ENCODE results near the gene NEGR1.

Gene NEGR1

DNA sequence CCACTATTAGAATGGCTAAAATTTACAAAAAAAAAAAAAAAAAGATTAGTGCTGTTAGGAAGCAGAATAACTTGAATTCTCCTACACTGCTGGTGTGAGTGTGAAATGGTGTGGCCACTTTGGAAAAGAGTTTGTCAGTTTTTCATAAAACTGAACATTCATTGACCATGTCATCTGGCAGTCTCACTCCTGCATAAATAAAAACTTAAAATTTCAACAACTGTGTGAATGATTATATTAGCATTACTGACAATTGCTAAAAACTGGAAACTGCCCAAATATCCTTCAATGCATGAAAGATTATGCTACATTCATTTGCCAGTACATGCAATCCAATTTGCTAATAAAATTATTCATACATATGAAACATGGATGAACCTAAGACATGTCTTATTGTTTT is 570.9 kb downstream of the NEGR1 start:
- Mint-ChIP-seq H3K27me3 (ENCODE audit: low read depth, poor library complexity) (no peaks in the 10 kb centered on the region), H3K4me1 (no peaks in the 10 kb centered on the region), H3K36me3 (ENCODE audit: low read depth) (no peaks in the 10 kb centered on the region), H3K27ac (no peak overlapping the region), H3K9me3 (peaks cover 8% of the 10 kb centered on the region), H3K4me3 (no peak overlapping the region)
- DNase-seq, result no peak
- TF ChIP-seq, protein P1, sequence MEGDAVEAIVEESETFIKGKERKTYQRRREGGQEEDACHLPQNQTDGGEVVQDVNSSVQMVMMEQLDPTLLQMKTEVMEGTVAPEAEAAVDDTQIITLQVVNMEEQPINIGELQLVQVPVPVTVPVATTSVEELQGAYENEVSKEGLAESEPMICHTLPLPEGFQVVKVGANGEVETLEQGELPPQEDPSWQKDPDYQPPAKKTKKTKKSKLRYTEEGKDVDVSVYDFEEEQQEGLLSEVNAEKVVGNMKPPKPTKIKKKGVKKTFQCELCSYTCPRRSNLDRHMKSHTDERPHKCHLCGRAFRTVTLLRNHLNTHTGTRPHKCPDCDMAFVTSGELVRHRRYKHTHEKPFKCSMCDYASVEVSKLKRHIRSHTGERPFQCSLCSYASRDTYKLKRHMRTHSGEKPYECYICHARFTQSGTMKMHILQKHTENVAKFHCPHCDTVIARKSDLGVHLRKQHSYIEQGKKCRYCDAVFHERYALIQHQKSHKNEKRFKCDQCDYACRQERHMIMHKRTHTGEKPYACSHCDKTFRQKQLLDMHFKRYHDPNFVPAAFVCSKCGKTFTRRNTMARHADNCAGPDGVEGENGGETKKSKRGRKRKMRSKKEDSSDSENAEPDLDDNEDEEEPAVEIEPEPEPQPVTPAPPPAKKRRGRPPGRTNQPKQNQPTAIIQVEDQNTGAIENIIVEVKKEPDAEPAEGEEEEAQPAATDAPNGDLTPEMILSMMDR (IDR thresholded peaks at IDR 0.05), result no peak

GRCh38 chr1:71706029-71706671 is 576.2 kb downstream of the NEGR1 start:
- TF ChIP-seq, protein P1 (IDR thresholded peaks at IDR 0.05), result no peak
- H3K36me3 Mint-ChIP-seq (ENCODE audit: low read depth), result no peaks in the 10 kb centered on the region
- no peak overlapping the region for H3K27ac Mint-ChIP-seq
- H3K27me3 Mint-ChIP-seq (ENCODE audit: low read depth, poor library complexity), result peaks cover 3% of the 10 kb centered on the region
- DNase-seq, result no peak
- H3K4me1 Mint-ChIP-seq, result no peaks in the 10 kb centered on the region
- H3K9me3 Mint-ChIP-seq, result peaks cover 22% of the 10 kb centered on the region
- H3K4me3 Mint-ChIP-seq, result no peak overlapping the region

DNA sequence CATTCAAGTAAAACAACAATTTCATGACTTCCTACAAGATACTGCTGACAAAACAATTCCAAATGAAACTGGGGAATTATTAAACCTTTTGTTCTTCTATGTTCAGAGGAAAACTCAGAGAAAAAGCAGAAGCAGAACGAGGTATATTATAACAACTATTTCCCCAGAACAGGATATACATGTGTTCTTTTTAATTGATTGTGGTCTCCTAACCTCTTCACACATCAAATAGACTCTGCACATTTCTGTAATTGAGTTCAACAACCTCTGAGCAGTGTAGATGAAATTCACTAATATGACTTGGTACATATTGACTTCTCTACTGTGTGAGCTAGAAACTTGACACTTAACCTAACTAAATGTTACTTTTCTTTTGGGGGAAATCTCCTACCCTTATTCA is 584.2 kb downstream of the NEGR1 start:
- no peak overlapping the region for H3K4me3 Mint-ChIP-seq
- TF ChIP-seq, protein P1 (IDR thresholded peaks at IDR 0.05), result no peak
- H3K9me3 Mint-ChIP-seq, result peaks cover 11% of the 10 kb centered on the region
- H3K27ac Mint-ChIP-seq, result no peak overlapping the region
- H3K36me3 Mint-ChIP-seq (ENCODE audit: low read depth), result no peaks in the 10 kb centered on the region
- no peak for DNase-seq
- peaks cover 3% of the 10 kb centered on the region for H3K27me3 Mint-ChIP-seq (ENCODE audit: low read depth, poor library complexity)
- H3K4me1 Mint-ChIP-seq, result no peaks in the 10 kb centered on the region

DNA sequence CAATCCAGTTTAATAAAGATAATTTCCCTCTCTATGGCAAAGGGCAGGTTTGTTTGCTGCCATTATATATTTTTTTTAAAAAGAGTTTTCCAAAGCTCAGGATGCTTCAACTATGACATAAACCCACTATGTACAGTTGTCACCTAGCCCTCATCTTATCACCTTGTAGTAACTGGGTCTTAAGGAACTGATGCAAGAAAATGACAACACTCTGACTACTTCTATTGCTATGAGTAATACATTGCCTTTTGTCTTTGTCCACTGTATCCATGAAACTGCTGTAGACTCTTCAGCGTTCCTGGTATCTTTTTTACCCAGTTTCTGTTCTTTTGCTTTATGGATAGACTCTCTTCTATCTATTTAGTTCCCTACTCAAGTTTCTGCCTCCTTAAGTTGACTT is 586.5 kb downstream of the NEGR1 start:
- H3K9me3 Mint-ChIP-seq, result no peaks in the 10 kb centered on the region
- no peak overlapping the region for H3K4me3 Mint-ChIP-seq
- DNase-seq, result no peak
- H3K27ac Mint-ChIP-seq, result no peak overlapping the region
- H3K36me3 Mint-ChIP-seq (ENCODE audit: low read depth), result no peaks in the 10 kb centered on the region
- no peaks in the 10 kb centered on the region for H3K27me3 Mint-ChIP-seq (ENCODE audit: low read depth, poor library complexity)
- TF ChIP-seq, protein P1 (IDR thresholded peaks at IDR 0.05), result no peak
- H3K4me1 Mint-ChIP-seq, result no peaks in the 10 kb centered on the region

GRCh38 chr1:71695084-71695483 is 587.3 kb downstream of the NEGR1 start:
- TF ChIP-seq, protein P1 (IDR thresholded peaks at IDR 0.05), result no peak
- DNase-seq, result no peak
- H3K36me3 Mint-ChIP-seq (ENCODE audit: low read depth), result no peaks in the 10 kb centered on the region
- no peaks in the 10 kb centered on the region for H3K4me1 Mint-ChIP-seq
- H3K27ac Mint-ChIP-seq, result no peak overlapping the region
- no peaks in the 10 kb centered on the region for H3K9me3 Mint-ChIP-seq
- H3K4me3 Mint-ChIP-seq, result no peak overlapping the region
- H3K27me3 Mint-ChIP-seq (ENCODE audit: low read depth, poor library complexity), result no peaks in the 10 kb centered on the region

- Mint-ChIP-seq H3K4me3 (no peak overlapping the region), H3K4me1 (no peaks in the 10 kb centered on the region), H3K27me3 (ENCODE audit: low read depth, poor library complexity) (no peaks in the 10 kb centered on the region), H3K27ac (no peak overlapping the region), H3K36me3 (ENCODE audit: low read depth) (no peaks in the 10 kb centered on the region), H3K9me3 (no peaks in the 10 kb centered on the region)
- TF ChIP-seq, protein P1 (IDR thresholded peaks at IDR 0.05), result no peak
- DNase-seq, result no peak
Measured at GRCh38 chr1:71693581-71693980, 588.8 kb downstream of the NEGR1 start.

Data from nephron progenitor cell (in vitro differentiated cells).